NCI-H2171 treated with DMSO at 0.1 percent for 48 hours (cell line): ENCODE measurements around the gene ZNF432.
"Not testable (repeated sequence)": the region's sequence is repeated elsewhere in the genome, so short reads cannot be mapped to it uniquely, and the experiment has no call there.

Experiments
- DNase-seq: peaks from one replicate; lab custom pipeline; 2025; lab: John Stamatoyannopoulos, UW

The ZNF432 gene

GRCh38 chr19:52048555-52049501 lies at the start of gene ZNF432:
TSS of gene ZNF432 (minus strand) at chr19:52048838. CDS start at chr19:52046868, 1,970 bp downstream.
- DNase-seq, result peak; percentile 89

GRCh38 chr19:52096416-52096815 lies 47.8 kb upstream of the ZNF432 start:
- not testable (repeated sequence) for DNase-seq

GRCh38 chr19:52095172-52096014 lies 46.8 kb upstream of the ZNF432 start, which contains the start of gene ZNF841:
TSS of gene ZNF841 (minus strand) at chr19:52095765. CDS start at chr19:52084801, 10,964 bp downstream.
- peak; percentile 91 for DNase-seq

- DNase-seq, result no peak
These were observed 46.0 kb upstream of the ZNF432 start for GRCh38 chr19:52094526-52095130.

GRCh38 chr19:52086481-52086880 lies 37.8 kb upstream of the ZNF432 start:
- DNase-seq, result no peak

GRCh38 chr19:52070496-52070895 lies 21.9 kb upstream of the ZNF432 start:
- no peak for DNase-seq

- no peak for DNase-seq
These were observed 21.0 kb upstream of the ZNF432 start for GRCh38 chr19:52069653-52070052.

- DNase-seq, result no peak
These were observed 17.7 kb upstream of the ZNF432 start for GRCh38 chr19:52066258-52066863.

- DNase-seq, result no peak
These were observed 16.8 kb upstream of the ZNF432 start for GRCh38 chr19:52065399-52065798.

GRCh38 chr19:52056480-52056879 lies 7.8 kb upstream of the ZNF432 start:
- DNase-seq, result not testable (repeated sequence)

- not testable (repeated sequence) for DNase-seq
These were observed 3.1 kb upstream of the ZNF432 start for GRCh38 chr19:52051736-52052135.

GRCh38 chr19:52039169-52039568 lies 9.5 kb downstream of the ZNF432 start:
- DNase-seq, result no peak

GRCh38 chr19:52034051-52034728 lies 14.4 kb downstream of the ZNF432 start:
- no peak for DNase-seq

- DNase-seq, result no peak
These were observed 19.9 kb downstream of the ZNF432 start for GRCh38 chr19:52028780-52029123.

GRCh38 chr19:52028027-52028779 lies 20.4 kb downstream of the ZNF432 start, which contains the start of gene ZNF614:
TSS of gene ZNF614 (minus strand) at chr19:52028379. CDS start at chr19:52025745, 2,634 bp downstream.
- peak; percentile 89 for DNase-seq

- not testable (repeated sequence) for DNase-seq
These were observed 22.2 kb downstream of the ZNF432 start for GRCh38 chr19:52026255-52026990.

- not testable (repeated sequence) for DNase-seq
These were observed 24.2 kb downstream of the ZNF432 start for GRCh38 chr19:52024478-52024877.

GRCh38 chr19:52022193-52022592 lies 26.4 kb downstream of the ZNF432 start:
- DNase-seq, result no peak

GRCh38 chr19:52020506-52020905 lies 28.1 kb downstream of the ZNF432 start:
- no peak for DNase-seq

GRCh38 chr19:52010674-52011073 lies 38.0 kb downstream of the ZNF432 start:
- no peak for DNase-seq
